GM13976 (cell line): ENCODE measurements around the gene SLC23A2.

ENCODE experiments used
- DNase-seq: peaks from one replicate; pipeline ENCODE4 v3.0.0; 2012; ENCODE audit warnings: low spot score
- CTCF ChIP-seq: IDR thresholded peaks from 2 replicates; pipeline ENCODE4 v1.5.1; 2012; ENCODE audit warnings: borderline replicate concordance, mild to moderate bottlenecking; ENCODE audit not compliant: insufficient read depth; ENCODE audit errors: extremely low read depth, missing control alignments, control extremely low read depth
- in situ Hi-C: fragments of 300-500 bp; cut with MboI; formaldehyde crosslinking; loops from one replicate; pipeline ENCODE4 v1.12.0; 2022; ENCODE audit warnings: low sequenced_read_pairs, mixed read lengths, inconsistent platforms; ENCODE audit not compliant: unreplicated experiment

The SLC23A2 gene

GRCh38 chr20:4835244-4836177, 165.8 kb downstream of the SLC23A2 start:
- DNase-seq = no peak
- in situ Hi-C loops = no loop called here
- no peak for TF ChIP-seq CTCF

GRCh38 chr20:4833074-4833728, 168.1 kb downstream of the SLC23A2 start:
- in situ Hi-C loops = no loop called here
- no peak for DNase-seq
- no peak for TF ChIP-seq CTCF

- in situ Hi-C loops = no loop called here
- DNase-seq = no peak
- TF ChIP-seq CTCF = no peak
These were observed 168.8 kb downstream of the SLC23A2 start for GRCh38 chr20:4832469-4832868.

- DNase-seq = no peak
- no peak for TF ChIP-seq CTCF
- in situ Hi-C loops = no loop called here
These were observed 170.6 kb downstream of the SLC23A2 start for GRCh38 chr20:4830696-4831095.

GRCh38 chr20:4830259-4830658, 171.1 kb downstream of the SLC23A2 start:
- in situ Hi-C loops = no loop called here
- no peak for DNase-seq
- no peak for TF ChIP-seq CTCF

- DNase-seq = no peak
- in situ Hi-C loops = no loop called here
- TF ChIP-seq CTCF = no peak
These were observed 171.6 kb downstream of the SLC23A2 start for GRCh38 chr20:4829514-4830215.
